Erythroblast (primary cell): ENCODE data around the gene ALMS1.

ENCODE experiments used
- GATA1 ChIP-seq: IDR thresholded peaks from 2 replicates; pipeline ENCODE4 v1.6.1; 2011; ENCODE audit warnings: low read depth, mild to moderate bottlenecking, control low read depth, low read length, moderate library complexity
- POLR2A ChIP-seq: IDR thresholded peaks from 2 replicates; pipeline ENCODE4 v1.6.1; 2011; ENCODE audit warnings: mild to moderate bottlenecking, low read length

- no peak for TF ChIP-seq POLR2A
- no peak for TF ChIP-seq GATA1
Measured at GRCh38 chr2:73341039-73341438, 44.6 kb upstream of the ALMS1 start.
